Ammon's horn (tissue), 1 donor: ENCODE results near the gene EGFL7.
"Not testable (repeated sequence)": the region's sequence is repeated elsewhere in the genome, so short reads cannot be mapped to it uniquely, and the experiment has no call there.

ENCODE experiments used
- DNase-seq: peaks from one replicate; pipeline ENCODE4 v3.0.0-alpha.2; 2016; ENCODE audit warnings: low spot score

Gene EGFL7

DNA sequence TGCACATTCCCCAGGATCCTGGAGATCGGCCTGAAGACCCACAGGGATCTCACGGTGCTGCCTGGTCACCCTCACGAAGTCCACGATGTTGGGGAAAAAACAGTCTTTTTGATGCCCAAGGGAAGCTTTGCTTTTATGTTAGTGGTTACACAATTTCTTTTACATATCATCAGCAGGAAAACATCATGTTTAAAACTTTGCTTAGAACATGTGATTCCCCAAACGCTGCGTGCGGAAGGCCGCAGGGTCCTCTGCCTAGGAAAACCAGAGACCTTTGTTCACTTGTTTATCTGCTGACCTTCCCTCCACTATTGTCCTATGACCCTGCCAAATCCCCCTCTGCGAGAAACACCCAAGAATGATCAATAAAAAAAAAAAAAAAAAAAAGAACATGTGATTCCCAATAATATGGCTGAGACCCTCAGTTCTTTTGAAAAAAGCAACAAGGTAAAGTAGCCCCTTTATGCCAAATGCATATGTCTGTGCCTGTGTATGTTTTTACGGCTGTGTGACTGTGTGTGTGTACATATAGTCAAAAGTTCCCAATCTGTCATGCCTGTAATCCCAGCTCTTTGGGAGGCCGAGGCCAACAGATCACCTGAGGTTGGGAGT, 36.0 kb downstream of the EGFL7 start:
- DNase-seq, result no peak

DNA sequence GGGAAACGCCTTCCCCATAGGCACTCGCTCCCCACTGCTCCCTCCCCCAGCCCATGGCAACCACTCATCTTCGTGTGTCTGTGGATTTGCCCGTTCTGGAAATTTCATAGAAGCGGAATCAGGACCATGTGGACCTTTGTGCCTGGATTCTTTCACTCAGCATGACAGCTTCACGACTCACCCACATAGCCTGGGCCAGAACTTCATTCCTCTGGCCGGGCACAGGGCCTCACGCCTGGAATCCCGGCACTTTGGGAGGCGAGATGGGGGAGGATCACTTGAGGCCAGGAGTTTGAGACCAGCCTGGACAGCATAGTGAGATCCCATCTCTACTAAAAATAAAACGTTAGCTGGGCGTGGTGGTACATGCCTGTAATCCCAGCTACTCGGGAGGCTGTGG, 37.6 kb downstream of the EGFL7 start:
- DNase-seq, result no peak

DNA sequence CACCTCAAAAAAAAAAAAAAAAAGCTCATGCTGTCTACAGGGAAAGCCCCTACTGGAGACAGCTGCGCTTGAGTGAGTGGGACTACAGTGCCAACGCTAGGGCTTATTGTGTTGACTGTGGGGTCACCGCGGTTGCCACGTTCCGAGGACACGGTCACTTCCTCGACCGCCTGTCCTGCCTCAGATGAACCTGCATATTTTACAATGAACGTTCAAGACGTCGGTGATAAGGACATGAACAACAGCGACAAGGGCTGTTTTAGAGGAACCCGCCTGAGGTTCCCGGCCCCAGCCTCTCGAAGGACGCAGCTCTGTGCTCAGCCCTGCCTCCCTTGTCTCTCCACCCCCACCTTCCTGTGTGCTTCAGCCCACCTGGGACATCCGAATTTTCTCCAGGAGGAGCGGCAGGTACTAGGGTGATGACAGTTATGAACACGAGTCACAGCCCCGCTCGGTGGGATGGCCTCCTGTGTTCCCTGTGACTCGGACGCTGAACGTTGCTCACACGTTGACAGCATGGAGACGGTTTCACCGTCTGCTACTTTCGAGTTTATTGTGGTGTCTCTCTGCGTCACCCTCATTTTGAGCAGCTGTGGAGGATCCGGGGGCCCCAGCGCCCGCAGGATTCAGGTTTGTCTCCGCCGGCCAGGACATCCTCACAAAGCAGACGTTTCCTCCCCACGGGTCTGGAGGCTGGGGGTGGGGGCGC, 38.4 kb downstream of the EGFL7 start:
- DNase-seq, result no peak

DNA sequence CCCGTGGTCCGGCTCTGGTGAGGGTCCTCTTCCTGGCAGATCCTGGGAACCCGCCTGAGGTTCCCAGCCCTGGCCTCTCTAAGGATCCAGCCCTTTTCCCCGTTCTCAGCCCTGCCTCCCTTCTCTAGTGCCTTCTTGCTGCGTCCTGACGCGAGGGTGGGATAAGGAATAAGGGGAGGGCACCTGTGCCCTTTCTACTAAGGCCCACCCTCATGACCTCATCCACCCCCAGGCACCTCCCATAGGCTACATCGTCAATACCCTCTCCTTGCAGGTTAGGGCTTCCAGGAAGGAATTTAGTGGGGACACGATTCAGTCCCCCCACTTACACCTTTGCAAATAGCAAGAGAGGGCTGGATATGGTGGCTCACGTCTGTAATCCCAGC, 38.9 kb downstream of the EGFL7 start:
- no peak for DNase-seq

DNA sequence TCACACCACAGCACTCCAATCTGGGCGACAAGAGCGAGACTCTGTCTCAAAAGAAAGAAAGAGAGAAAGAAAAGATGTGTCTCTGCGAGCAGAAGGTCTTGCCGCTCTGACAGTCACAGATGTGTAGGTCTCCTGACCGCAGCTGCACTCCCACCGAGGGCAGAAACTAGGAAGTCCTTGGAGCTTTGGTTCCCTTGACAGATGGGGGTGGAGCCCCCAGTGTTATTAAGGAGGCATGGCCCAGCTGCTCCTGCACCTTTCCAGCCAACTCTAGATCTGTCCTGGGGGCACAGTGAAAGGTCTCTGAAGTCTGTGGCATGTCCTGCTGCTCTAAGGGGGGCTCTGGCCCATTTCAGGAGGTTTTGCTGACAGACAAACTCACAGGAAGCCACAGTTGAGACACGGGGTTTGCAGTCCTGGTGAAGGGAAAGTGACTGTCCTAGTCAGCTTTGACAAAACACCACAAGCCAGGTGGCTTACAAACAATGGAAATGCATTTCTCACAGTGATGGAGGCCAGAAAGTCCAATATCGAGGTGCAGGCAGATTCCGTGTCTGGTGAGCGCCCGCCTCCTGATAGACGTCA, 40.7 kb downstream of the EGFL7 start:
- no peak for DNase-seq

DNA sequence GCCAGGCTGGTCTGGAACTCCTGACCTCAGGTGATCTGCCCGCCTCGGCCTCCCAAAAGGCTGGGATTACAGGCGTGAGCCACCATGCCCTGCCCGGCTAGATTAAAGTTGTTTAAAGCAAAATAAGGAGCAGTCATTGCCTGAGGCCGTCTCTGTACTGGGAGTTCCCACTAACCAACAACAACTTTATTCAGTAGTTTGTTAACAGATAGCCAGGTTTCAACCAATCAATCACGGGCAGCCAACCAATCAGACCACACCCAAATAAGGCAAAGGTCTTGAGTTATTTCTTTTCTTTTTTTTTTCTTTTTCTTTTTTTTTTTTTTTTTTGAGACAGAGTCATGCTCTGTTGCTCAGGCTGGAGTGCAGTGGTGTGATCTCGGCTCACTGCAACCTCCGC, 42.0 kb downstream of the EGFL7 start:
- not testable (repeated sequence) for DNase-seq

DNA sequence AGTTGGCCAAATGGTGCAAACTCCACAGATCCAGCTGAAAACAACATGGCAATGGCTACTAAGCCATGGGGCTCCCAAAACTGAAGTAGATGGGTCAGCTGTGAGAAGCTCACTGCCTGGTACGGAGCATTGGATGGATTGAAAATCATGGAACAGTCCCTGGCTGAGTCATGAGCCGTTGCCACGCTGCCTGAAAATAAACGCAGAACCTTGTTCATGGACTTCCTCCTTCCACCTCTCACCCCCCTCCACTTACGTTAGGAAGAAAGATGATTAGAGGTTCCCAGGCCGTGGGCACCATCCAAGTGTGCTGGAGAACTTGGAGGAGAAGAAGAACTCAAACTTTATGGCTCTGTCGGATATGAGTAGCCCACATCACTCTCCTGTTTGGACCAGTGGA, 42.8 kb downstream of the EGFL7 start:
- DNase-seq, result no peak

DNA sequence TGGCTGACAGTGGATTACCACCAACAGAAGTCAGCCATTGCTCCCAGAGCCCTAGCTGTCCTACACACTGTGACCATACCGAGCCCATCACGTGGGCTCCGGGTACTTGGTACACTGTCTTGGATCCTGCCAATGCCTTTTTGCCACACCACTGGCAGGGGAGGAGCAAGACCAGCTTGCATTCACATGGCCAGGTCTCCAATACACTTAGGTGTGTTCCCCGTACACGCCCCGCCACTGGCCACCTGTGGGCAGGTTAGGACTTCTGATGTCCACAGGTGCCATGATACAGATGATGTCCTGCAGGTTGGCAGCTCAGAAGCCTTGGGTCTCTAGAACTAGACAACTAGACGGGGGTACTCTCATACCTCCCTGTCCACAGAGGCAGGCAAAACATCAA, 44.3 kb downstream of the EGFL7 start:
- DNase-seq, result no peak

DNA sequence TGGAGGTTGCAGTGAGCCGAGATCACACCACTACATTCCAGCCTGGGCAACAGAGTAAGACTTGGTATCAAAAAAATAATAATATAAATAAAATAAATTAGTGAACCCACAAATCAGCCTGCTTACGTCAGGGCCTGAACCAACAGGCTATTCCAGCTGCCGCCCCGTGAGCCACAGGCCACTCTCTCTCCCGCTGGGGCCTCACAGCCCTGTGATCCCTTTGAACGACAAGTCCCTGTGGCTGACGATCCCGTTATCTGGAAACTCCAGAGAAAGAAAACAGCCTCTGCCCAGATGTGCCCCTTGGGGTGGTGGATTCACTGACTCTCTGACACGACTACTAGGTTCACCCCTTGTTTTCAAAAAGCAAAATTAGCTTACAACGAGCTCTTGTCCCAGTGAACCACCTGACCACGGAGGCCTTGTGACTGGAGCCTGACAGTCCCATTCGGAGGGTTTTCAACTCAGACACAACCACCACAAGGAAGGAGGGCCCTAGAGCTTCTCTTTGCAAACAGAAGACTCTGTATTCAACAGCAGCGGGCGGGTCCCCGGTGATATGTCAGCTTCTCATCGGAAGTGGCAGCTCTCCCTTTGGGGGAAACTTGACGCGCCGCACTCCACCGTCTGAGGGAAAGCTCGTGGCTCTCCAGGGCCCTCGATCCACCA, 45.3 kb downstream of the EGFL7 start:
- no peak for DNase-seq

DNA sequence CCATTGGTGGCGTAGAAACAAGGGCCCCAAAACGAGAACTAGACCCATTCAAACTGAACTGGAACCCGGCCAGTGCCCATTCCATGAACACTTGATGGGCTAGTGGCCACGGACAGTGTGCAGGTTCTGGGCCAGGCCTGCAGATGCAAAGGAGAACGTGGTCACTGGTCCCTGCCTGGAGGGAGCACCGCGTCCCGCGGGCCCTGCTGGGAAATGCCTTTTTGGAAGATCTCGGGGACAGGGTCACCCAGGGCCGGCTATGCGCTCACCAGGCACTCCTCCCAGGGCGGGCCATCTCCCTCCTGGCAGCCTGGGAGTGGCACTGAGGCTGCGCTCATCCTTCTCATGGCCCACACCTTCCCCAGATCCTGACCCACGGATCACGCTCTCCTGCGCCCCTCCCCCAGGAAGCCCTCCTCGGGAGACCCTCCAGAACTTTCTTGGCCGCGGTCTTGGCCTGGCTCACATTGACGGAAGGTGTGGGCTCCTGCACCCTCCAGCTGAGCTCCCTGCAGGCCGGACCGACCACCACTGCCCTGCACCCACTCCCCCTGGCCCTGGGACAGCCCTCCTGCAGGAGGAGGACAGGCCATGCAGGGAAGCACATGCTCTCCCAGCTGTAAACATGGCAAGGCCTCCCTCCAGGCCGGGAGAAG, 46.9 kb downstream of the EGFL7 start:
- no peak for DNase-seq

DNA sequence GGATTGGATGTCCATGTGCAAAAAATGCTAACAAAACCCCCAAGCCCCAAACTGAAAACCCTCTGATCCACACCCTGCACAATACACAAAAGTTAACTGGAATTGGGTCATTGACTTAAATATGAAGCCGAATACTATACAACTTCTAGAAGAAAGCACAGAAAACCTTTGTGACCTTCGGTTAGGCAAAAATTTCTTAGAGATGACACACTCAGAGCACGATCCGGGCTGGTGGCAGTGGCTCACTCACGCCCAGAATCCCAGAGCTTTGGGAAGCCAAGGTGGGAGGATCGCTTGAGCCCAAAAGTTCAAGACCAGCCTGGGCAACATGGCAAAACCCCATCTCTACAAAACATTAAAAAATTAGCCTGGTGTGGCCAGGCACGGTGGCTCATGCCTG, 47.8 kb downstream of the EGFL7 start:
- DNase-seq, result no peak

DNA sequence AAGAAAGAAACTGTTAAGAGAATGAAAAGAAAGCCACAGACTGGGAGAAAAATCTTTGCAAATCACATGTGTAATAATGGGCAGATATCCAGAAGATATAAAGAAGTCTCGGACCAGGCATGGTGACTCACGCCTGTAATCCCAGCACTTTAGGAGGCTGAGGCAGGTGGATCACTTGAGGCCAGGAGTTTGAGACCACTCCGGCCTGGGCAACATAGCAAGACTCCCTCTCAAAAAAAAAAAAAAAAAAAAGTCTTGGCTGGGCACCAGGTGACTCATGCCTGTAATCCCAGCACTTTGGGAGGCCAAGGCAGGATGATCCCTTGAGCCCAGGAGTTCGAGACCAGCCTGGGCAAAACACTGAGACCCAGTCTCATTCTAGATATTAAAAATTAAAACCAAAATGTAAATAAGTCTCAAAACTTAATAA, 48.5 kb downstream of the EGFL7 start:
- not testable (repeated sequence) for DNase-seq

DNA sequence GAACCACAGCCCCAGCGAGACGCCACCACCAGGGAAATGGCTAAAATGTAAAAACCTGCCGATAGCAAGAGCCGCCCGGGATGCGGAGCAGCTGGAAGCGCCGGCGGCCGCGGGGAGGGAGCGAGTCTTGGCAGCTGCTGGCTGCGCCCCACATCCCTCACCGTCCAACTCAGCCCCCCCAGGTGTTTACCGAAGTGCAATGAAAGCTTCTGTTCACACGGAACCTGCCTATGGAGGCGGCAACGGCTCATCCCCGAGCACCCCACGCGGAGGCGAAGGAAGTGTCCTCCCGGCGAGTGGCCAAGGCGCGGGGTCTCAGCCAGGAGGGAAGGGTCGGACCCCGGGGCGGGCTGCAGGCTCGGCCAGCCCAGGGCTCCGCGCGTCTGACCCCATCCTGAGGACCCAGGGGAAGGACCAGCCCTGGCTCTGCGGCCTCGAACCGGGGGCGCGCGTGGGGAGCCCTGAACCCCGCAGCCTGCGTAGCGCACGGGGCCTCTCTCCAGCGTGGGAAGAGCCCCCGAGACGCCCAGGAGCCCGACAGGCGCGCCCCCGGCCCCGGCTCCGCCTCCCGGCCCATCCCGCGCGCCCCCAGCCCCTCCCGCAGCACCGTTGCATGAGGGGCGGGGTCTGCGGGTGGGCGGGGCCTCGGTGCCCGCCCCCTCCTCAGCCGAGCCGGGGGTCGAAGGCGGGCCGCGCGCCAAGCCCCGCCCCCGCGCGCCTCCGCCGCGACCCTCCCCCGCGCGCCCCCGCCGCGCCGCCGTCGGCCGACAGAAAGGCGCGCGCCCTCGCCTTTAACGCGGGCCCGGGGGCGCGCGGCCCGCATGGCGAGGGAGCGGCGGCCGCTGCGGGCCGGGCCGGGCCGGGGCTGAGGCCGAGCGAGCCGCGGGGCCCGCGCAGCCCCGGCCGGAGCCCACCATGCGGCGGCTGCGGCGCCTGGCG, 49.3 kb downstream of the EGFL7 start, which contains the start of gene DIPK1B:
TSS of gene DIPK1B (plus strand) at position 822 of the 939 bp plus-strand sequence. CDS start at position 916, 94 bp downstream.
- DNase-seq, result no peak

DNA sequence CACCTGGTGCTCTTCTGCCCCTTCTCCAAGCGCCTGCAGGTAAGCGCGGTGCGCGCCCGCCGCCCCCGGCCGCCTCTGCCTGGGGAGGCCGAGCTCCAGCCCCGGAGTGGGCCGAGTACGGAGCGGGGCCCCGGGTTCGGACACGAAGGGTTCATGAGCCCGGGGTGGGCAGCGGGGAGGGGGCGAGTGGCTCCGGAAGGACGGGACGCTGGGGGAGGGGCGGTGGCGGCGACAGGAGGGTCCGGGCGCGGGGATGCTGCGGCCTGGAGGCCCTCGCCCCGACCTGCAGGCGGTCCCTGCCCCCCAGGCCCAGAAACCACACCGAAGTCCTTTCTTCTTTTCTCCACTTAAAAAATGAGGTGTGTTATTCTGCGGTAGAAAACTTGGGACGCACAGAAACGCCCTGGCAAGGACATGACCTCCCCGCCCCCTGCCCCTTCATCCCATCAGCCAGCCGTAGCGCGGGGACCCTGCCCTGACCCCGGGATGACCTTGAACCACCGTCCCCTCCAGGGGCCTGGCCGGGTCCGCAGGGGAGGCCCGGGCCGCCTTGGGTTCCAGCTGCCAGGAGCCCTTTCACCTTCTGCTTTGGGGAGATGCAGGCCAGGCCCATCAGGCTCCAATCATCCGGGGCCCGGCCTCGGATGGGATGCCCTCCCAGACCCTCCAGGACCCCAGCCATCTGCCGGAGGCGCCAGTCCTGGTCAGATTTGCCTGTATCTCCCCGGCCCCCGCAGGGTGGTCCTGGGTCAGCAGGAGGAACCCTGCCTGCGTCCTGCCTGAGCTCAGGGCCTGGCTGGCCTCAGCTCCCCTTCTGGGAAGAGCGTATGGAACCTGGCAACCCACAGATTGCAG, 50.2 kb downstream of the EGFL7 start:
- no peak for DNase-seq

DNA sequence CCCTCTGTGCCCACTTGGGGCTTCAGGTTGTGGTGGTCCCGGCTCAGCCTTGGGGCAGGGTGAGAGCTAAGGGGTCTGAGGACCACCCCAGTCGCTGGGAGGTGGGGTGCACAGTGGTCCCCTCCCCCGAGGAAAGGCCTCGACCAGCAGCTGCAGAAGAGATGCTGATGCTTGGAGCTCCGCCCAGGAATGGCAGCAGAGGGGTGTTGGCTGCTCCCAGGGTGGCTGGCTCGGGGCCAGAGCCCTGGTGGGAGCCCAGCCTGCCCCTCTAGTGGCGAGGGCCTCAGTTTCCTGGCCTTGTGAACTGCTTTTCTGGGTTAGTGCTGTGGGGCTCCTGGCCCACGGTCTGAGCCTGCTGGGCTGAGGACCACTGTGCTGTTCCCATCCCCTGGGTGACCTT, 50.8 kb downstream of the EGFL7 start:
- no peak for DNase-seq

DNA sequence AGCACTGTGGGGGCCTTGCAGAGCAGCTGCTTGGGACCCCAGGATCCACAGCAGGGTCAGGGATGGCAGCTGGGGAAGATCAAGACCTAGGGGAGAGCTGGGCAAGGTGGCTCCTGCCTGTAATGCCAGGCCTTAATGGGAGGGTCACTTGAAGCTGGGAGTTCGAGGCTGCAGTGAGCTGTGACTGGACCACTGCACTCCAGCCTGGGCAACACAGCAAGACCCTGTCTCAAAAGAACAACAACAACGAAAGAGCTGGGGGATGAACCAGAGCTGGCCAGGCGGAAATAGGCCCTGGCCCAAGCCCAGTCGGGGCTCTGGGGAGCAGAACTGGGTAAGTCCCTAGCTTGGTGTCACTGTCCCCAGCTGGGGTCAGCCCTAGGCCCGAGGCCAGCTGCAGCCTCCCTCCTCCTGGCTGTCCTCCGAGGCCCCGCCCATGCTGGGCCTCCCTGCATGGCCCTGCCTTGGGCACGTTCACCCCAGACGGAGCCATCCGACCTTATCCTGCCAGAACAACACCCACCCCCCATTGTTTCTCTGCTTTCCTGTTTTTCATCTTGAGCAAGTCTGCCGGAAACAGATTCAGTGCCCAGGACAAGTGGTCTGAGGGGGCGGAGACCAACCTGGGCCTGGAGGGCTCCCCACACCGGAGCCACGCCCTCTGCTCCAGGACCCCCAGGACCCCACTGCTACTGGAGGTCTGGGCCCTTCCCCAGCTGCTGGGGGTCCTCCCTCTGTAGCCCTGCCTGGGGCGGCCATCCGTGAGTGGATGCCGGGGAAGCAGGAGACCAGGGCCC, 51.6 kb downstream of the EGFL7 start:
- no peak for DNase-seq

DNA sequence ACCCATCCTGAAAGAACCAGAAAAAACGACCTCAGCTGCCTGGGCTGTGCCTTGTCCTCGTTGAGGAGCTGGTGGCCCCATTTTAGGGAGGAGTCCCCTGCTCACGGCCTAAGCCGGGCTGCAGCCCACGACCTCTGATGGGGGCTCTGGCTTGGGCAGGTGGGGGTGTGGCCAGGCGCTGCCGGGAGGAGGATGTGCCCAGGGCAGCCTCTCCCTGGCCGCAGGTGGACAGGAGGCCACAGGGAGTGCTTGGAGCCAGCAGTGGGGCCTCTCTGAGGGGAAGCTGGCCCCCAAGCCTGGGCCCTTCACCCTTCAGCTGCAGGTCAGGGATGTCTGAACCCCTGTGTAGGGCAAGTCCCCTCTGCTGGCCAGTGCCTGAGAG, 52.2 kb downstream of the EGFL7 start:
- DNase-seq, result no peak

DNA sequence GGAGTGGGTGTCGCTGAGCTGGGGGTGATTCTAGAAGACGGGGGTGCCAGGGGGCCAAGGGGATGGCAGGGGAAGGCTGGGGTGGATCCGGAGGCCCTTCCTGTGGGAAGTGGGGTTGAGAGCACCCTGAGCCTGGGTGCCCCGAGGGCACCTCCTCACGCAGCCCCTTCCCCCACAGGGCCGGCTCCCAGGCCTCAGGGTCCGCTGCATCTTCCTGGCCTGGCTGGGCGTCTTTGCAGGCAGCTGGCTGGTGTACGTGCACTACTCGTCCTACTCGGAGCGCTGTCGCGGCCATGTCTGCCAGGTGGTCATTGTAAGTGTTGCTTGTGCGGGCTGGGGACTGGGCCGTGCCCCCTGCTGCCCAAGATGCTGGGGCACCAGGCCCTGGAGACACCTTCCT, 54.7 kb downstream of the EGFL7 start:
- no peak for DNase-seq

DNA sequence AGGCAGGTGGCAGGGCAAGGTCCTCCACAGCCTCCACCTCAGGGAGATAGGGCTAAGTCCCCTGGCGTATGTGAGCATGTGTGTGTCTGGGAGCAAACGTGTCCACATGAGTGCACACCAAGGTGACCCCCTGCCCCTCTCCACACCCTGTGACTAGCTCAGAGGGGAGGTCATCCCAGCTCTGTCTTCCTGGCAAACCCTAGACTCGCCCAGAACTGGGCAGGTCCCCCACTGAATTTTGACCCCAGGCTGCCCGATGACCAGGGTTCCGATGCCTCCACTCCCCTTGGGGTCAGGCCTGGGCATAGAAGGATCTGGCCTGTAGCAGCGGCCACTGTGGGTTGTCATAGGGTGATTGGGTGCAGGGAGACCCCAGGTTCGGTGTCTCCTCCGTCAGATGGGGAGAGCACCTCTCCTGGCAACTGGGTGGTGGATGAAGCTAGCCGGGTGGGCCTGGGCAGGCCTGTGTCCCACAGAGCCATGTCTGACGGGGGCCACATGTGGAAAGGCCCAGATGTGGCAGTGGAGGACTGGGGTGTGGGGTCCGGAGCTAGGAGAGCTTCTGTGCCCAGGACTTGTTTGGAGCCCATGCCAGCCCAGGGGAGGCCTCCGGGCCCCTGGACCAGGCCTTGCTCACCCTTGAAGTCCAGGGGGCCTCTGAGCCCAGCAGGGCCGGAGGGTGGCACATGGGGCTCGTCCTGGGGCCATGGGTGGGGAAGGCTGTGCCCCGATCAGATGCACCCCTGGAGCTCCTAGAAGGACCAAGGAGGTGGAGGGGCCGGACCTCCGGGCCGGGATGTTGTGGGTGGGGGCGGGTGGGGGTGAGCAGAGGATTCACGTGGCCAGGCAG, 55.9 kb downstream of the EGFL7 start:
- DNase-seq, result no peak
